Measurements from ENCODE around the gene WDFY1. TPM values are rescaled to one million over a fixed set of nuclear protein-coding genes. Genes with fewer than 3 reads are reported as not detected.

WDFY1 gene
- total RNA-seq, 1 donor from 2014 or later: 154 TPM

GRCh38 chr2:223859070-223859469, 86.1 kb downstream of the WDFY1 start:
- no peak for DNase-seq (ENCODE audit: low read depth, low spot score)

GRCh38 chr2:223856584-223856983, 88.6 kb downstream of the WDFY1 start:
- DNase-seq (ENCODE audit: low read depth, low spot score): no peak

- no peak for DNase-seq (ENCODE audit: low read depth, low spot score)
Measured at GRCh38 chr2:223856021-223856420, 89.1 kb downstream of the WDFY1 start.

GRCh38 chr2:223855426-223855825, 89.7 kb downstream of the WDFY1 start:
- DNase-seq (ENCODE audit: low read depth, low spot score): no peak

- DNase-seq (ENCODE audit: low read depth, low spot score): no peak
Measured at GRCh38 chr2:223854741-223855140, 90.4 kb downstream of the WDFY1 start.

GRCh38 chr2:223853425-223853837, 91.7 kb downstream of the WDFY1 start:
- DNase-seq (ENCODE audit: low read depth, low spot score): no peak

- DNase-seq (ENCODE audit: low read depth, low spot score): no peak
Measured at GRCh38 chr2:223852281-223852795, 92.8 kb downstream of the WDFY1 start.

- DNase-seq (ENCODE audit: low read depth, low spot score): no peak
Measured at GRCh38 chr2:223847410-223847809, 97.7 kb downstream of the WDFY1 start.

- DNase-seq (ENCODE audit: low read depth, low spot score): no peak
Measured at GRCh38 chr2:223846515-223846914, 98.6 kb downstream of the WDFY1 start.

GRCh38 chr2:223841436-223842190, 103.5 kb downstream of the WDFY1 start:
- no peak for DNase-seq (ENCODE audit: low read depth, low spot score)

GRCh38 chr2:223837287-223838061, 107.7 kb downstream of the WDFY1 start, which contains the start of gene AP1S3:
Gene AP1S3 (minus strand): TSS chr2:223837582. CDS start chr2:223837450, 132 bp downstream.
- no peak for DNase-seq (ENCODE audit: low read depth, low spot score)

GRCh38 chr2:223835701-223836532, 109.2 kb downstream of the WDFY1 start:
- no peak for DNase-seq (ENCODE audit: low read depth, low spot score)

- no peak for DNase-seq (ENCODE audit: low read depth, low spot score)
Measured at GRCh38 chr2:223834431-223834830, 110.7 kb downstream of the WDFY1 start.

GRCh38 chr2:223832241-223832903, 112.8 kb downstream of the WDFY1 start:
- DNase-seq (ENCODE audit: low read depth, low spot score): no peak

GRCh38 chr2:223829128-223829527, 116.0 kb downstream of the WDFY1 start:
- no peak for DNase-seq (ENCODE audit: low read depth, low spot score)

GRCh38 chr2:223828314-223828713, 116.8 kb downstream of the WDFY1 start:
- no peak for DNase-seq (ENCODE audit: low read depth, low spot score)

GRCh38 chr2:223826995-223827394, 118.1 kb downstream of the WDFY1 start:
- DNase-seq (ENCODE audit: low read depth, low spot score): no peak

All from pulmonary artery endothelial cell (primary cell).